Kidney glomerular epithelial cell (primary cell): ENCODE data around the gene SNRPE.
"Not testable (repeated sequence)": the region's sequence is repeated elsewhere in the genome, so short reads cannot be mapped to it uniquely, and the experiment has no call there.

Experiments used
- DNase-seq: peaks from one replicate; lab custom pipeline; 2025; lab: John Stamatoyannopoulos, UW

The SNRPE gene

GRCh38 chr1:203861379-203862184 lies at the start of gene SNRPE:
TSS of gene SNRPE (plus strand) at chr1:203861599. CDS start at chr1:203861660, 61 bp downstream.
- DNase-seq = peak; percentile 98

GRCh38 chr1:203813581-203814341 lies 47.6 kb upstream of the SNRPE start:
- no peak for DNase-seq

GRCh38 chr1:203818399-203818798 lies 43.0 kb upstream of the SNRPE start:
- no peak for DNase-seq

GRCh38 chr1:203823306-203823705 lies 38.1 kb upstream of the SNRPE start:
- no peak for DNase-seq

GRCh38 chr1:203826175-203826574 lies 35.2 kb upstream of the SNRPE start:
- DNase-seq = no peak

- DNase-seq = no peak
These were observed 33.4 kb upstream of the SNRPE start for GRCh38 chr1:203828002-203828401.

GRCh38 chr1:203828503-203828902 lies 32.9 kb upstream of the SNRPE start:
- no peak for DNase-seq

- not testable (repeated sequence) for DNase-seq
These were observed 32.2 kb upstream of the SNRPE start for GRCh38 chr1:203829247-203829646.

- DNase-seq = no peak
These were observed 25.9 kb upstream of the SNRPE start for GRCh38 chr1:203835476-203835875.

GRCh38 chr1:203839081-203839480 lies 22.3 kb upstream of the SNRPE start:
- no peak for DNase-seq

- no peak for DNase-seq
These were observed 21.1 kb upstream of the SNRPE start for GRCh38 chr1:203840208-203840808.

GRCh38 chr1:203842559-203842876 lies 18.9 kb upstream of the SNRPE start:
- no peak for DNase-seq

GRCh38 chr1:203843435-203843834 lies 18.0 kb upstream of the SNRPE start:
- no peak for DNase-seq

- DNase-seq = not testable (repeated sequence)
These were observed 8.3 kb upstream of the SNRPE start for GRCh38 chr1:203853112-203853511.

- DNase-seq = peak; percentile 75
These were observed 3.3 kb upstream of the SNRPE start for GRCh38 chr1:203858055-203858454.

GRCh38 chr1:203858975-203859374 lies 2.4 kb upstream of the SNRPE start:
- no peak for DNase-seq

GRCh38 chr1:203860396-203861025 lies 888 bp upstream of the SNRPE start:
- DNase-seq = peak; percentile 32

GRCh38 chr1:203867802-203868201 lies 6.4 kb downstream of the SNRPE start:
- no peak for DNase-seq

GRCh38 chr1:203870245-203870644 lies 8.8 kb downstream of the SNRPE start:
- DNase-seq = no peak

- peak; percentile 50 for DNase-seq
These were observed 9.9 kb downstream of the SNRPE start for GRCh38 chr1:203871114-203871880.

- no peak for DNase-seq
These were observed 11.7 kb downstream of the SNRPE start for GRCh38 chr1:203873094-203873493.

GRCh38 chr1:203878422-203878821 lies 17.0 kb downstream of the SNRPE start:
- no peak for DNase-seq
